ENCODE data around the gene CD8B. TPM values are rescaled to one million over a fixed set of nuclear protein-coding genes. Genes with fewer than 3 reads are reported as not detected.

The CD8B gene
- total RNA-seq, 1 experiment from 2014 or later = 9.1 TPM

GRCh38 chr2:86786001-86786536 lies 75.6 kb downstream of the CD8B start:
- intact Hi-C loops (cut with micrococcal nuclease; ENCODE audit: unreplicated experiment) = loop anchor here (10.0 kb wide), 1 partner anchor 391 kb away; no protein-coding TSS in a partner anchor
- H3K4me1 ChIP-seq = no peaks in the 10 kb centered on the region
- H3K27me3 ChIP-seq (replicated peaks; ENCODE audit: control insufficient read depth, insufficient read depth, low read length) = no peaks in the 10 kb centered on the region
- no peaks in the 10 kb centered on the region for H3K36me3 Mint-ChIP-seq (ENCODE audit: insufficient read depth, unreplicated experiment)
- no peak overlapping the region for H3K4me3 Mint-ChIP-seq (ENCODE audit: unreplicated experiment)
- no peak for DNase-seq
- no TSS peak for BruUV-seq (replicated peaks)
- no peaks in the 10 kb centered on the region for H3K27me3 Mint-ChIP-seq (ENCODE audit: insufficient read depth, unreplicated experiment)
- ChIA-PET POLR2A (no interaction called here), CTCF (no interaction called here)
- no peak overlapping the region for H3K4me3 ChIP-seq (ENCODE audit: low read depth, low read length)
- H3K9me3 ChIP-seq = no peaks in the 10 kb centered on the region
- no peak overlapping the region for H3K27ac Mint-ChIP-seq (ENCODE audit: unreplicated experiment)
- H3K9me3 Mint-ChIP-seq (ENCODE audit: unreplicated experiment) = no peaks in the 10 kb centered on the region
- H3K4me1 Mint-ChIP-seq (ENCODE audit: low read depth, unreplicated experiment) = no peaks in the 10 kb centered on the region
- TF ChIP-seq, protein P1, sequence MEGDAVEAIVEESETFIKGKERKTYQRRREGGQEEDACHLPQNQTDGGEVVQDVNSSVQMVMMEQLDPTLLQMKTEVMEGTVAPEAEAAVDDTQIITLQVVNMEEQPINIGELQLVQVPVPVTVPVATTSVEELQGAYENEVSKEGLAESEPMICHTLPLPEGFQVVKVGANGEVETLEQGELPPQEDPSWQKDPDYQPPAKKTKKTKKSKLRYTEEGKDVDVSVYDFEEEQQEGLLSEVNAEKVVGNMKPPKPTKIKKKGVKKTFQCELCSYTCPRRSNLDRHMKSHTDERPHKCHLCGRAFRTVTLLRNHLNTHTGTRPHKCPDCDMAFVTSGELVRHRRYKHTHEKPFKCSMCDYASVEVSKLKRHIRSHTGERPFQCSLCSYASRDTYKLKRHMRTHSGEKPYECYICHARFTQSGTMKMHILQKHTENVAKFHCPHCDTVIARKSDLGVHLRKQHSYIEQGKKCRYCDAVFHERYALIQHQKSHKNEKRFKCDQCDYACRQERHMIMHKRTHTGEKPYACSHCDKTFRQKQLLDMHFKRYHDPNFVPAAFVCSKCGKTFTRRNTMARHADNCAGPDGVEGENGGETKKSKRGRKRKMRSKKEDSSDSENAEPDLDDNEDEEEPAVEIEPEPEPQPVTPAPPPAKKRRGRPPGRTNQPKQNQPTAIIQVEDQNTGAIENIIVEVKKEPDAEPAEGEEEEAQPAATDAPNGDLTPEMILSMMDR (IDR thresholded peaks at IDR 0.05; ENCODE audit: insufficient read depth in 1 of 2, low read depth in 1 of 2, low read length in 1 of 2, severe bottlenecking in 1 of 2, unreplicated experiment in 1 of 2) = no peak
- no peaks in the 10 kb centered on the region for H3K36me3 ChIP-seq (ENCODE audit: control insufficient read depth, insufficient read depth, low read length)

GRCh38 chr2:86785456-86785855 lies 76.2 kb downstream of the CD8B start:
- Mint-ChIP-seq H3K36me3 (ENCODE audit: insufficient read depth, unreplicated experiment) (no peaks in the 10 kb centered on the region), H3K4me3 (ENCODE audit: unreplicated experiment) (no peak overlapping the region), H3K27ac (ENCODE audit: unreplicated experiment) (no peak overlapping the region), H3K4me1 (ENCODE audit: low read depth, unreplicated experiment) (no peaks in the 10 kb centered on the region), H3K27me3 (ENCODE audit: insufficient read depth, unreplicated experiment) (no peaks in the 10 kb centered on the region), H3K9me3 (ENCODE audit: unreplicated experiment) (no peaks in the 10 kb centered on the region)
- Histone ChIP-seq H3K9me3 (no peaks in the 10 kb centered on the region), H3K4me3 (ENCODE audit: low read depth, low read length) (no peak overlapping the region), H3K36me3 (ENCODE audit: control insufficient read depth, insufficient read depth, low read length) (no peaks in the 10 kb centered on the region), H3K4me1 (no peaks in the 10 kb centered on the region), H3K27me3 (replicated peaks; ENCODE audit: control insufficient read depth, insufficient read depth, low read length) (no peaks in the 10 kb centered on the region)
- no peak for DNase-seq
- ChIA-PET POLR2A (no interaction called here), CTCF (no interaction called here)
- TF ChIP-seq, protein P1 (IDR thresholded peaks at IDR 0.05; ENCODE audit: insufficient read depth in 1 of 2, low read depth in 1 of 2, low read length in 1 of 2, severe bottlenecking in 1 of 2, unreplicated experiment in 1 of 2) = no peak
- intact Hi-C loops (cut with micrococcal nuclease; ENCODE audit: unreplicated experiment) = loop anchor here (10.0 kb wide), 1 partner anchor 391 kb away; no protein-coding TSS in a partner anchor
- no TSS peak for BruUV-seq (replicated peaks)

- BruUV-seq (replicated peaks) = no TSS peak
- no peaks in the 10 kb centered on the region for H3K27me3 ChIP-seq (replicated peaks; ENCODE audit: control insufficient read depth, insufficient read depth, low read length)
- no peaks in the 10 kb centered on the region for H3K4me1 ChIP-seq
- no peak overlapping the region for H3K4me3 ChIP-seq (ENCODE audit: low read depth, low read length)
- no peaks in the 10 kb centered on the region for H3K9me3 ChIP-seq
- TF ChIP-seq, protein P1 (IDR thresholded peaks at IDR 0.05; ENCODE audit: insufficient read depth in 1 of 2, low read depth in 1 of 2, low read length in 1 of 2, severe bottlenecking in 1 of 2, unreplicated experiment in 1 of 2) = no peak
- H3K4me1 Mint-ChIP-seq (ENCODE audit: low read depth, unreplicated experiment) = no peaks in the 10 kb centered on the region
- H3K4me3 Mint-ChIP-seq (ENCODE audit: unreplicated experiment) = no peak overlapping the region
- H3K27me3 Mint-ChIP-seq (ENCODE audit: insufficient read depth, unreplicated experiment) = no peaks in the 10 kb centered on the region
- no peaks in the 10 kb centered on the region for H3K36me3 ChIP-seq (ENCODE audit: control insufficient read depth, insufficient read depth, low read length)
- ChIA-PET POLR2A (no interaction called here), CTCF (no interaction called here)
- H3K27ac Mint-ChIP-seq (ENCODE audit: unreplicated experiment) = no peak overlapping the region
- intact Hi-C loops (cut with micrococcal nuclease; ENCODE audit: unreplicated experiment) = loop anchor here (10.0 kb wide), 1 partner anchor 389 kb away; no protein-coding TSS in a partner anchor
- no peak for DNase-seq
- no peaks in the 10 kb centered on the region for H3K36me3 Mint-ChIP-seq (ENCODE audit: insufficient read depth, unreplicated experiment)
- H3K9me3 Mint-ChIP-seq (ENCODE audit: unreplicated experiment) = no peaks in the 10 kb centered on the region
Observed at GRCh38 chr2:86783615-86784339, 77.9 kb downstream of the CD8B start.

All from Caco-2 (cell line).